Measurements from ENCODE around the gene GTF2H4.

Gene GTF2H4

DNA sequence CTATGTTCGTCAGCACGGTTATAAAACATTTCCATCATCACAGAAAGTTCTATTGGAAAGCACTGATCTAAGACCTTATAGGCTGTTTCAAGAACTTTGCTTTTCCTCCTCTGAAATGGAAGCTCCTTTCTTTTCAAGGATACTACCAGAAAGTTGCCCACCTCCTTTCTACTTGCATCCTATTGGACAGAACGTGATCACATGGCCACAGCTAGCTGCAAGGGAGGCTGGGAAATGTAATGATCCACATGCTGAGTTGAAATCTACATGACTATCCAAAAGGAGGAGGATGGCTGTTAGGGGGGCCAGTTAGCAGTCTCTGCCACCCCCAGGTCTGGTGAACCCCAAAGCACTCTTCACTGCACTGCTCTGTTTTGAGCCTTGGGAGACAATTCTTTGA lies 20.7 kb downstream of the GTF2H4 start:
- Histone ChIP-seq H3K27ac (ENCODE audit: low read depth, low read length) (no peak overlapping the region), H3F3A (ENCODE audit: control insufficient read depth, insufficient read depth) (no peaks in the 10 kb centered on the region), H3K4me2 (ENCODE audit: low read length) (no peak overlapping the region), H3K9me2 (replicated peaks; ENCODE audit: control insufficient read depth, low read length) (no peaks in the 10 kb centered on the region), H3K79me2 (ENCODE audit: control insufficient read depth, low read length) (no peaks in the 10 kb centered on the region), H4K20me1 (ENCODE audit: control insufficient read depth, insufficient read depth, low read depth, low read length) (no peaks in the 10 kb centered on the region), H3K27me3 (ENCODE audit: control insufficient read depth, low read length) (no peaks in the 10 kb centered on the region), H3K4me3 (ENCODE audit: low read length) (no peak overlapping the region), H3K36me3 (ENCODE audit: control insufficient read depth, low read length) (peaks cover 24% of the 10 kb centered on the region), H3K9me3 (ENCODE audit: control insufficient read depth, insufficient read depth, low read length) (no peaks in the 10 kb centered on the region), H3K4me1 (ENCODE audit: control insufficient read depth, low read length) (no peaks in the 10 kb centered on the region)
- TF ChIP-seq, protein P1, sequence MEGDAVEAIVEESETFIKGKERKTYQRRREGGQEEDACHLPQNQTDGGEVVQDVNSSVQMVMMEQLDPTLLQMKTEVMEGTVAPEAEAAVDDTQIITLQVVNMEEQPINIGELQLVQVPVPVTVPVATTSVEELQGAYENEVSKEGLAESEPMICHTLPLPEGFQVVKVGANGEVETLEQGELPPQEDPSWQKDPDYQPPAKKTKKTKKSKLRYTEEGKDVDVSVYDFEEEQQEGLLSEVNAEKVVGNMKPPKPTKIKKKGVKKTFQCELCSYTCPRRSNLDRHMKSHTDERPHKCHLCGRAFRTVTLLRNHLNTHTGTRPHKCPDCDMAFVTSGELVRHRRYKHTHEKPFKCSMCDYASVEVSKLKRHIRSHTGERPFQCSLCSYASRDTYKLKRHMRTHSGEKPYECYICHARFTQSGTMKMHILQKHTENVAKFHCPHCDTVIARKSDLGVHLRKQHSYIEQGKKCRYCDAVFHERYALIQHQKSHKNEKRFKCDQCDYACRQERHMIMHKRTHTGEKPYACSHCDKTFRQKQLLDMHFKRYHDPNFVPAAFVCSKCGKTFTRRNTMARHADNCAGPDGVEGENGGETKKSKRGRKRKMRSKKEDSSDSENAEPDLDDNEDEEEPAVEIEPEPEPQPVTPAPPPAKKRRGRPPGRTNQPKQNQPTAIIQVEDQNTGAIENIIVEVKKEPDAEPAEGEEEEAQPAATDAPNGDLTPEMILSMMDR (IDR thresholded peaks at IDR 0.05; ENCODE audit: low read depth, low read length, poor library complexity, severe bottlenecking) = no peak
- TF ChIP-seq EZH2phosphoT487 (IDR thresholded peaks at IDR 0.05; ENCODE audit: borderline replicate concordance, low read length) = no peak

DNA sequence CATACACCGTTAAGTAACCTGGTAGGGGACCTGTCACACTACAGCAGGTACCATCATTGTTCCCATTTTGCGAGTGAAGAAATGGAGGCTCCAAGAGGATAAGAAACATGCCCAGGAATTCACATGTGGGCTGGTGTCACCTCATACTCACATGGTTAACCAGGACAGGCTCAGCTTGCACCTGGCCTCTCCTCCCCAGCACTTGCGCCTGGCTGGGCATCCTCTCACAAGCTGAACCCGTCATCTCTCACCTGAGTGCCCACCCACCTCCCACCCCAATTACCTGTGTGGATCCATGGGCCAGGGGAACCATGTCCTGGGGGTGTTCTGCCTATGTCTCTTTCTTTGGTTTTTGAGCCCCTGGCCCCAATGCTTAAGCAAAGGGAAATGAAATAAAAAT lies 22.5 kb downstream of the GTF2H4 start:
- Histone ChIP-seq H3K36me3 (ENCODE audit: control insufficient read depth, low read length) (peaks cover 18% of the 10 kb centered on the region), H3K9me3 (ENCODE audit: control insufficient read depth, insufficient read depth, low read length) (no peaks in the 10 kb centered on the region), H3K27ac (ENCODE audit: low read depth, low read length) (no peak overlapping the region), H3K9me2 (replicated peaks; ENCODE audit: control insufficient read depth, low read length) (no peaks in the 10 kb centered on the region), H3K79me2 (ENCODE audit: control insufficient read depth, low read length) (no peaks in the 10 kb centered on the region), H3K27me3 (ENCODE audit: control insufficient read depth, low read length) (peaks cover 4% of the 10 kb centered on the region; the same call in 1 of the 2 replicates), H3K4me3 (ENCODE audit: low read length) (no peak overlapping the region), H3F3A (ENCODE audit: control insufficient read depth, insufficient read depth) (no peaks in the 10 kb centered on the region), H4K20me1 (ENCODE audit: control insufficient read depth, insufficient read depth, low read depth, low read length) (no peaks in the 10 kb centered on the region), H3K4me1 (ENCODE audit: control insufficient read depth, low read length) (no peaks in the 10 kb centered on the region), H3K4me2 (ENCODE audit: low read length) (no peak overlapping the region)
- no peak for TF ChIP-seq EZH2phosphoT487 (IDR thresholded peaks at IDR 0.05; ENCODE audit: borderline replicate concordance, low read length)
- TF ChIP-seq, protein P1 (IDR thresholded peaks at IDR 0.05; ENCODE audit: low read depth, low read length, poor library complexity, severe bottlenecking) = no peak

DNA sequence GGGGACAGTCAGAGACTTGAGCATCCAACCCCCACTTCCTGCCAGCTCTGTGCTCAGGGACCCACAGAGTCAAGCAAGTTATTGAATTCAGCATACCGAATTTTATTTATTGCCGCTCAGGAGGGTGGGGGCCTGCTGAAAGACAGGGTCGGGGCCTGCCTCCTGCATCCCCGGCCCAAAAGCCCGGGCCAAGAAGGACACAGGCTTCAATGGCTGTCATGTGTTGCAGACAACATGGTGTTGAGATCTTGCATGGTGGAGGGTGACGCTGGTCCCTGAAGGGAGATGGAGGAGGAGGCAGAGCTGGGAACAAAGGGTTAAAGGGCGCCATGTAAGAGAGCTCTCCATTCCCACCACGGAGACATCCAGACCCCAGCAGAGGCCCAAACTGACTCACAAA lies 23.3 kb downstream of the GTF2H4 start:
- no peak for TF ChIP-seq EZH2phosphoT487 (IDR thresholded peaks at IDR 0.05; ENCODE audit: borderline replicate concordance, low read length)
- TF ChIP-seq, protein P1 (IDR thresholded peaks at IDR 0.05; ENCODE audit: low read depth, low read length, poor library complexity, severe bottlenecking) = no peak
- H3K4me1 ChIP-seq (ENCODE audit: control insufficient read depth, low read length) = no peaks in the 10 kb centered on the region

More for the DNA sequence above, 23.3 kb downstream of the GTF2H4 start:
- Histone ChIP-seq H3K9me2 (replicated peaks; ENCODE audit: control insufficient read depth, low read length) (no peaks in the 10 kb centered on the region), H3F3A (ENCODE audit: control insufficient read depth, insufficient read depth) (no peaks in the 10 kb centered on the region), H3K4me3 (ENCODE audit: low read length) (no peak overlapping the region), H3K4me2 (ENCODE audit: low read length) (no peak overlapping the region), H4K20me1 (ENCODE audit: control insufficient read depth, insufficient read depth, low read depth, low read length) (no peaks in the 10 kb centered on the region), H3K36me3 (ENCODE audit: control insufficient read depth, low read length) (peaks cover 11% of the 10 kb centered on the region), H3K79me2 (ENCODE audit: control insufficient read depth, low read length) (no peaks in the 10 kb centered on the region), H3K27ac (ENCODE audit: low read depth, low read length) (no peak overlapping the region), H3K27me3 (ENCODE audit: control insufficient read depth, low read length) (peaks cover 9% of the 10 kb centered on the region; the same call in 1 of the 2 replicates), H3K9me3 (ENCODE audit: control insufficient read depth, insufficient read depth, low read length) (no peaks in the 10 kb centered on the region)
